SK-N-SH (cell line): ENCODE results near the gene MAPK9. TPM values are rescaled to one million over a fixed set of nuclear protein-coding genes. Genes with fewer than 3 reads are reported as not detected.

Experiments used
- CTCF ChIA-PET: fragments of 300-600, 350-600 bp; formaldehyde crosslinking; extraction: SDS; loops from one replicate; lab custom pipeline; 2021; lab: Yijun Ruan, JAX
- POLR2A ChIA-PET: fragments of 350-600 bp; sonication (Branson Sonifier 250); formaldehyde crosslinking; extraction: SDS; loops from one replicate; lab custom pipeline; 2020; ENCODE audit warnings: antibody characterized with exemption, inconsistent platforms; lab: Yijun Ruan, JAX
- DNase-seq: peaks from one replicate; pipeline ENCODE4 v3.0.0; 2012
- H2AFZ ChIP-seq: fragments of 200-600 bp; sonication (generic); 2 replicates; pipeline ENCODE4 v1.8.1; 2016; ENCODE audit warnings: antibody characterized with exemption, mild to moderate bottlenecking, low read depth
- H3F3A ChIP-seq: fragments of 200-600 bp; sonication (generic); replicated peaks from 2 replicates; pipeline ENCODE3; 2016; ENCODE audit warnings: antibody characterized with exemption, mild to moderate bottlenecking; ENCODE audit not compliant: insufficient read depth
- H3K27ac ChIP-seq, 2 experiments: fragments of 200-500 bp in 1 of 2; fragments of 200-600 bp in 1 of 2; sonication (Bioruptor generic) in 1 of 2; sonication (generic), shearing (Covaris generic) in 1 of 2; 2 replicates each; pipeline versions ENCODE4 v1.5.1 to v1.6.1; 2014 to 2016; ENCODE audit warnings: low read depth in 2 of 2, inconsistent platforms in 1 of 2, low read length in 1 of 2, mild to moderate bottlenecking in 1 of 2, mixed read lengths in 1 of 2
- H3K27me3 ChIP-seq: fragments of 200-600 bp; sonication (generic), shearing (Covaris generic); 2 replicates; pipeline ENCODE4 v1.6.1; 2016; ENCODE audit warnings: mixed run types; ENCODE audit not compliant: insufficient read depth
- H3K36me3 ChIP-seq, 2 experiments: fragments of 200-500 bp in 1 of 2; fragments of 200-600 bp in 1 of 2; sonication (Bioruptor generic) in 1 of 2; sonication (generic) in 1 of 2; replicated peaks in 1 of 2; 2 replicates each; pipeline versions ENCODE3 to v1.5.1; 2014 to 2016; ENCODE audit warnings: low read length in 1 of 2, mild to moderate bottlenecking in 1 of 2; ENCODE audit not compliant: insufficient read depth in 2 of 2, control insufficient read depth in 1 of 2
- H3K4me1 ChIP-seq, 2 experiments: fragments of 200-500 bp in 1 of 2; fragments of 200-600 bp in 1 of 2; sonication (Bioruptor generic) in 1 of 2; sonication (generic), shearing (Covaris generic) in 1 of 2; 2 replicates each; pipeline versions ENCODE4 v1.5.1 to v1.6.1; 2014 to 2016; ENCODE audit warnings: low read depth in 1 of 2, low read length in 1 of 2, mixed run types in 1 of 2; ENCODE audit not compliant: insufficient read depth in 2 of 2, control insufficient read depth in 1 of 2
- H3K4me2 ChIP-seq: fragments of 200-600 bp; sonication (generic), shearing (Covaris generic); 2 replicates; pipeline ENCODE4 v1.6.1; 2017; ENCODE audit warnings: mixed run types
- H3K4me3 ChIP-seq, 2 experiments: fragments of 200-500 bp in 1 of 2; fragments of 200-600 bp in 1 of 2; sonication (Bioruptor generic) in 1 of 2; sonication (generic), shearing (Covaris generic) in 1 of 2; 2 replicates each; pipeline versions ENCODE4 v1.5.1 to v1.8.1; 2014 to 2016; ENCODE audit warnings: low read depth in 2 of 2, inconsistent platforms in 1 of 2, low read length in 1 of 2, mild to moderate bottlenecking in 1 of 2, mixed read lengths in 1 of 2, moderate library complexity in 1 of 2
- H3K79me2 ChIP-seq: fragments of 200-600 bp; sonication (generic); 2 replicates; pipeline ENCODE4 v1.8.1; 2017; ENCODE audit warnings: mild to moderate bottlenecking; ENCODE audit not compliant: insufficient read depth
- H3K9ac ChIP-seq: fragments of 200-600 bp; sonication (generic); 2 replicates; pipeline ENCODE4 v1.6.1; 2017; ENCODE audit warnings: mixed run types
- H3K9me2 ChIP-seq: fragments of 200-600 bp; sonication (generic); 2 replicates; pipeline ENCODE4 v1.6.1; 2017; ENCODE audit warnings: mixed run types
- H3K9me3 ChIP-seq: fragments of 200-600 bp; sonication (generic); 2 replicates; pipeline ENCODE4 v1.6.1; 2017; ENCODE audit warnings: mixed run types, mild to moderate bottlenecking, moderate library complexity
- H4K20me1 ChIP-seq: fragments of 200-600 bp; sonication (generic); 2 replicates; pipeline ENCODE4 v1.6.1; 2017; ENCODE audit warnings: mild to moderate bottlenecking, mixed run types; ENCODE audit not compliant: insufficient read depth
- CHD2 ChIP-seq: fragments of 150-350 bp; IDR thresholded peaks from 2 replicates; pipeline ENCODE4 v1.6.1; 2018; ENCODE audit warnings: low read length; ENCODE audit not compliant: partially characterized antibody
- ELF1 ChIP-seq: IDR thresholded peaks from 2 replicates; pipeline ENCODE4 v1.4.0; 2012
- EP300 ChIP-seq, 2 experiments: IDR thresholded peaks; 2 replicates each; pipeline versions ENCODE4 v1.4.0 to v1.6.1; 2012; ENCODE audit warnings: borderline replicate concordance in 1 of 2, low read depth in 1 of 2, low read length in 1 of 2
- EZH2phosphoT487 ChIP-seq: fragments of 200-600 bp; sonication (generic); IDR thresholded peaks from 2 replicates; pipeline ENCODE4 v1.6.1; 2017; ENCODE audit warnings: low read depth, mixed run types, mild to moderate bottlenecking, antibody characterized with exemption, moderate library complexity, borderline replicate concordance
- FOSL2 ChIP-seq: IDR thresholded peaks from 2 replicates; pipeline ENCODE4 v1.4.0; 2012; ENCODE audit warnings: low read depth, mild to moderate bottlenecking, moderate library complexity, borderline replicate concordance
- FOXJ3 ChIP-seq: sonication (generic); formaldehyde crosslinking; IDR thresholded peaks from 2 replicates; pipeline ENCODE4 v1.5.1; 2020; ENCODE audit warnings: mild to moderate bottlenecking, missing genetic modification reagents
- FOXM1 ChIP-seq: IDR thresholded peaks from 2 replicates; pipeline ENCODE4 v1.4.0; 2012; ENCODE audit warnings: low read depth, mild to moderate bottlenecking
- JUND ChIP-seq: IDR thresholded peaks from 2 replicates; pipeline ENCODE4 v1.4.0; 2012
- MEF2A ChIP-seq: IDR thresholded peaks from 2 replicates; pipeline ENCODE4 v1.4.0; 2012; ENCODE audit warnings: low read depth, borderline replicate concordance
- NRF1 ChIP-seq: IDR thresholded peaks from 2 replicates; pipeline ENCODE4 v1.6.1; 2012; ENCODE audit warnings: low read depth, mild to moderate bottlenecking, low read length
- RCOR1 ChIP-seq: fragments of 150-350 bp; IDR thresholded peaks from 2 replicates; pipeline ENCODE4 v1.6.1; 2017; ENCODE audit warnings: antibody characterized with exemption, low read length
- REST ChIP-seq: IDR thresholded peaks from 2 replicates; pipeline ENCODE4 v1.6.1; 2012; ENCODE audit warnings: mild to moderate bottlenecking, low read depth, low read length, moderate library complexity
- RFX5 ChIP-seq: IDR thresholded peaks from 2 replicates; pipeline ENCODE4 v1.6.1; 2012; ENCODE audit warnings: mild to moderate bottlenecking, improper control_type of control experiment, low read length
- RXRA ChIP-seq: IDR thresholded peaks from 2 replicates; pipeline ENCODE4 v1.4.0; 2012; ENCODE audit warnings: low read depth, mild to moderate bottlenecking, borderline replicate concordance
- SIN3A ChIP-seq: IDR thresholded peaks from 2 replicates; pipeline ENCODE4 v1.6.1; 2012; ENCODE audit warnings: low read depth, mild to moderate bottlenecking, low read length, moderate library complexity, borderline replicate concordance
- TAF1 ChIP-seq: IDR thresholded peaks from 2 replicates; pipeline ENCODE4 v1.6.1; 2012; ENCODE audit warnings: low read depth, mild to moderate bottlenecking, low read length, moderate library complexity, borderline replicate concordance
- TEAD4 ChIP-seq: IDR thresholded peaks from 2 replicates; pipeline ENCODE4 v1.4.0; 2012; ENCODE audit warnings: mild to moderate bottlenecking, borderline replicate concordance; ENCODE audit not compliant: insufficient read depth
- USF1 ChIP-seq: IDR thresholded peaks from 2 replicates; pipeline ENCODE4 v1.4.0; 2012; ENCODE audit warnings: low read depth, borderline replicate concordance
- WGBS: methylation state at CpG from one replicate; pipeline ENCODE4 v1.1.6; 2017; ENCODE audit warnings: low lambda C conversion rate; 5-methylcytosine and 5-hydroxymethylcytosine counted together
- polyA plus RNA-seq, 3 experiments: library from polyadenylated mRNA; depleted of rRNA; stranded (reverse); fragments of >200 nt; gene quantifications; 2 replicates each; pipeline ENCODE4 v1.2.3, GENCODE V29; 2012

MAPK9 gene
- polyA plus RNA-seq, 1 of the 3 experiments (the other 2 are of a cell fraction): 23.9 TPM

GRCh38 chr5:180296771-180297170 is 4.9 kb upstream of the MAPK9 start:
- Histone ChIP-seq H3K4me3 (no peak overlapping the region), H3K9me2 (no peaks in the 10 kb centered on the region), H3K4me2 (no peak overlapping the region), H4K20me1 (no peaks in the 10 kb centered on the region), H3K9me3 (no peaks in the 10 kb centered on the region), H3F3A (peaks cover 3% of the 10 kb centered on the region), H3K9ac (no peak overlapping the region), H3K27ac (no peak overlapping the region), H3K79me2 (peaks cover 9% of the 10 kb centered on the region; the same call in 1 of the 2 replicates), H3K27me3 (no peaks in the 10 kb centered on the region), H2AFZ (no peak overlapping the region), H3K36me3 (no peaks in the 10 kb centered on the region), H3K4me1 (peaks cover 0 to 5% of the 10 kb centered on the region in 2 experiments; a peak in 1 of 4 replicates)
- TF ChIP-seq ELF1 (no peak), REST (no peak), EP300 (IDR thresholded peaks at IDR 0.05; ENCODE audit: borderline replicate concordance in 1 of 2, low read depth in 1 of 2, low read length in 1 of 2) (no peak), EZH2phosphoT487 (no peak), RXRA (no peak), MEF2A (no peak), JUND (no peak), TEAD4 (no peak), USF1 (no peak), TAF1 (no peak), RFX5 (no peak)
- CTCF ChIA-PET: interaction anchor here (1.3 to 7.6 kb wide), 3 partner anchors 19 to 176 kb away, joined by 3 to 131 read pairs (median 71); no protein-coding TSS in a partner anchor
- DNase-seq: no peak
- 88% methylated on average over 1 of the region's 7 CpGs for WGBS
- POLR2A ChIA-PET: no interaction called here

GRCh38 chr5:180294913-180295555 is 3.2 kb upstream of the MAPK9 start:
- no peak for DNase-seq
- H4K20me1 ChIP-seq: peaks cover 8% of the 10 kb centered on the region; the same call in 1 of the 2 replicates
- H3K27me3 ChIP-seq: no peaks in the 10 kb centered on the region
- H3K4me1 ChIP-seq: peaks cover 0 to 16% of the 10 kb centered on the region in 2 experiments; a peak in 2 of 4 replicates
- H3K79me2 ChIP-seq: peaks cover 22% of the 10 kb centered on the region
- WGBS: 83% methylated on average over 8 of the region's 10 CpGs
- no peak overlapping the region for H3K9ac ChIP-seq
- H3K27ac ChIP-seq: no peak overlapping the region
- H3K9me2 ChIP-seq: no peaks in the 10 kb centered on the region
- ChIA-PET POLR2A (interaction anchor here (1.3 kb wide), 1 partner anchor 34 kb away, joined by 4 read pairs; no protein-coding TSS in a partner anchor), CTCF (interaction anchor here (1.1 to 7.6 kb wide), 17 partner anchors 9 to 178 kb away, joined by 3 to 171 read pairs (median 10); partner anchors contain the start of gene RASGEF1C)
- no peak overlapping the region for H3K4me3 ChIP-seq
- H3K4me2 ChIP-seq: no peak overlapping the region
- H3K36me3 ChIP-seq: no peaks in the 10 kb centered on the region
- H3F3A ChIP-seq: peaks cover 3% of the 10 kb centered on the region
- no peaks in the 10 kb centered on the region for H3K9me3 ChIP-seq
- H2AFZ ChIP-seq: no peak overlapping the region
- TF ChIP-seq NRF1: no peak
- TF ChIP-seq CHD2: no peak
- TF ChIP-seq RXRA: no peak
- no peak for TF ChIP-seq FOXJ3 (CRISPR knock-in tag)
- TF ChIP-seq FOXM1: no peak
- no peak for TF ChIP-seq TAF1
- TF ChIP-seq REST: no peak
- no peak for TF ChIP-seq SIN3A
- no peak for TF ChIP-seq RCOR1
- no peak for TF ChIP-seq FOSL2
- no peak for TF ChIP-seq MEF2A
- TF ChIP-seq TEAD4: no peak
